Measurements from ENCODE around the gene TP53BP2. TPM values are rescaled to one million over a fixed set of nuclear protein-coding genes. Genes with fewer than 3 reads are reported as not detected.

The TP53BP2 gene
- total and polyA plus RNA-seq, 2 donors (not counting 3 experiments of a cell fraction or from before 2014, with no cell fraction given), result 21.9 to 51.9 TPM

- ChIA-PET CTCF (interaction anchor here (2.1 to 3.9 kb wide), 3 partner anchors 9 to 25 kb away, joined by 6 to 17 read pairs (median 16); partner anchors contain the start of gene TP53BP2), POLR2A (interaction anchor here (2.0 kb wide), 1 partner anchor 9 kb away, joined by 10 read pairs; the partner anchor contains the start of gene TP53BP2)
- dilution Hi-C loops (cut with MboI; ENCODE audit: extremely low pct_ligation_motif_present, low sequenced_read_pairs) (no loop called here), intact Hi-C loops (cut with micrococcal nuclease) (loop anchor here (1.0 kb wide), 1 partner anchor 9 kb away; the partner anchor contains the start of gene TP53BP2)
- Histone ChIP-seq H3K79me2 (ENCODE audit: control insufficient read depth, insufficient read depth, low read length) (peaks cover 89% of the 10 kb centered on the region), H3K27me3 (ENCODE audit: control insufficient read depth in 2 of 2, insufficient read depth in 2 of 2, low read length in 2 of 2) (no peaks in the 10 kb centered on the region), H3K4me2 (ENCODE audit: insufficient read depth, low read length) (no peak overlapping the region), H3K36me3 (ENCODE audit: control insufficient read depth in 2 of 2, extremely low read depth in 1 of 2, insufficient read depth in 2 of 2, low read length in 2 of 2) (no peaks in the 10 kb centered on the region), H3K9ac (replicated peaks; ENCODE audit: extremely low read depth, insufficient read depth, low read length) (no peak overlapping the region), H4K20me1 (replicated peaks; ENCODE audit: control insufficient read depth, extremely low read depth, insufficient read depth, low read length) (peaks cover 9% of the 10 kb centered on the region), H3K4me1 (ENCODE audit: control insufficient read depth, extremely low read depth, insufficient read depth, low read length) (peaks cover 56% of the 10 kb centered on the region), H2AFZ (ENCODE audit: low read depth, low read length) (no peak overlapping the region), H3K9me1 (replicated peaks; ENCODE audit: control insufficient read depth, extremely low read depth, insufficient read depth, low read length) (no peaks in the 10 kb centered on the region), H3K9me3 (replicated peaks; ENCODE audit: control insufficient read depth, insufficient read depth, low read length) (no peaks in the 10 kb centered on the region), H3K27ac (ENCODE audit: insufficient read depth, low read depth, low read length) (no peak overlapping the region), H3K4me3 (replicated peaks in 1 of 3; ENCODE audit: insufficient read depth in 1 of 3, low read depth in 1 of 3, low read length in 3 of 3) (no peak overlapping the region)
- DNase-seq (ENCODE audit: low read depth, low spot score) (no peak), FAIRE-seq (no peak)
- TF ChIP-seq, protein P1, sequence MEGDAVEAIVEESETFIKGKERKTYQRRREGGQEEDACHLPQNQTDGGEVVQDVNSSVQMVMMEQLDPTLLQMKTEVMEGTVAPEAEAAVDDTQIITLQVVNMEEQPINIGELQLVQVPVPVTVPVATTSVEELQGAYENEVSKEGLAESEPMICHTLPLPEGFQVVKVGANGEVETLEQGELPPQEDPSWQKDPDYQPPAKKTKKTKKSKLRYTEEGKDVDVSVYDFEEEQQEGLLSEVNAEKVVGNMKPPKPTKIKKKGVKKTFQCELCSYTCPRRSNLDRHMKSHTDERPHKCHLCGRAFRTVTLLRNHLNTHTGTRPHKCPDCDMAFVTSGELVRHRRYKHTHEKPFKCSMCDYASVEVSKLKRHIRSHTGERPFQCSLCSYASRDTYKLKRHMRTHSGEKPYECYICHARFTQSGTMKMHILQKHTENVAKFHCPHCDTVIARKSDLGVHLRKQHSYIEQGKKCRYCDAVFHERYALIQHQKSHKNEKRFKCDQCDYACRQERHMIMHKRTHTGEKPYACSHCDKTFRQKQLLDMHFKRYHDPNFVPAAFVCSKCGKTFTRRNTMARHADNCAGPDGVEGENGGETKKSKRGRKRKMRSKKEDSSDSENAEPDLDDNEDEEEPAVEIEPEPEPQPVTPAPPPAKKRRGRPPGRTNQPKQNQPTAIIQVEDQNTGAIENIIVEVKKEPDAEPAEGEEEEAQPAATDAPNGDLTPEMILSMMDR (IDR thresholded peaks at IDR 0.05; ENCODE audit: extremely low read depth in 1 of 2, insufficient read depth in 1 of 2, low read depth in 1 of 2, low read length in 2 of 2), result no peak
- no peak for TF ChIP-seq EZH2 (IDR thresholded peaks at IDR 0.05; ENCODE audit: borderline replicate concordance, low read depth, low read length, severe bottlenecking)
- no peak for TF ChIP-seq JUN (IDR thresholded peaks at IDR 0.05; ENCODE audit: borderline replicate concordance, insufficient read depth, insufficient read length, low read depth)
- TF ChIP-seq, protein P2, sequence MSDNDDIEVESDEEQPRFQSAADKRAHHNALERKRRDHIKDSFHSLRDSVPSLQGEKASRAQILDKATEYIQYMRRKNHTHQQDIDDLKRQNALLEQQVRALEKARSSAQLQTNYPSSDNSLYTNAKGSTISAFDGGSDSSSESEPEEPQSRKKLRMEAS (IDR thresholded peaks at IDR 0.05; ENCODE audit: insufficient read depth, insufficient read length), result no peak
- TF ChIP-seq GATA2 (IDR thresholded peaks at IDR 0.05; ENCODE audit: insufficient read depth, insufficient read length, low read depth, low read length), result no peak
- TF ChIP-seq FOS (IDR thresholded peaks at IDR 0.05; ENCODE audit: borderline replicate concordance, insufficient read depth, low read length), result no peak
- TF ChIP-seq MYC (IDR thresholded peaks at IDR 0.05; ENCODE audit: low read depth, low read length), result no peak
- no TSS peak for BruUV-seq (replicated peaks)
Observed at GRCh38 chr1:223836586-223836985, 9.2 kb downstream of the TP53BP2 start.
